Forelimb muscle (tissue), 1 donor: Measurements from ENCODE around the gene BARHL1. TPM values are rescaled to one million over a fixed set of nuclear protein-coding genes. Genes with fewer than 3 reads are reported as not detected.
"Not testable (repeated sequence)": the region's sequence is repeated elsewhere in the genome, so short reads cannot be mapped to it uniquely, and the experiment has no call there.

Source experiments
- DNase-seq: peaks from one replicate; pipeline ENCODE4 v3.0.0-alpha.2; 2013; ENCODE audit warnings: low read depth
- polyA plus RNA-seq: library from polyadenylated mRNA; unstranded; fragments of 120-200 nt; gene quantifications from one replicate; pipeline ENCODE4 v1.2.1, GENCODE V29; 2013; ENCODE audit not compliant: insufficient read length

The BARHL1 gene
- polyA plus RNA-seq, 1 donor: not detected

DNA sequence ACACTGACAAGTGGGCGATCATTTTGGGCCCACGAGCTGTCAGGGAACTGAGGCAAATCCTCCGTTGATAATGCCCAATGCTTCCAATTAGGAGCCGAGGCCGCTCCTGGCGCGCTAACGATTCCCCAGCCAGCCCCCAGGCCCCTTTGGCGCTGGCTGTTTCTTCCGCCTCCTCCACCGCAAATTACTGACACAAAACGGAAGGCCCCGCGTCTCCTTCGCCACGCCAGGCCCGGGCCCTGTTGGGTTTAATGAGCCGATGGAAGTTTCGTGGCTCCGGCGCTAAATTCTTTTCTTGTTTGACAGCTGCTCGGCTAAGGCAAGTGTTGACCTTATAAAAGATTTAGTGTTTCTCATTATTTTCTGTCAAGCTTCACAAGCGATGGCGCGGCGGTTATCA lies 25.7 kb upstream of the BARHL1 start:
- no peak for DNase-seq

DNA sequence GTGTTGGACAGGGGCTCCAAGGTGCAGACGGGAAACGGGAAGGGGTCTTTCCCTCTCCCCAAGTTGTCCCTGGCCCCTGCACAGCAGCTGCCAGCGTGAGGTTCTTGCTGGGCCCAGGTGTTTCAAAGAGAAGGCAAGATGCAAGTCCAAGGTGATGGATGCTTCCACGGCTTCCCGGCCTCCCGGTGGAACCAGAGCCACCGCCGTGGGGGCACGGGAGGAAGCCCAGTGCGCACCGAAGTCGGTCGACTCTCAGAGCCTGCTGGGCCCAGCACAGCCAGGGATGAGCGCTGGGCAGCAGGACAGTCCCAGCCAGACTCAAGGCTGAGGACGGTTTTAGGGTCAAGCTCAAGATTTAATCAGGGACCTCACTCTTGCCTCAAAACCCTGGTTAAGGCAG lies 25.2 kb upstream of the BARHL1 start:
- no peak for DNase-seq

DNA sequence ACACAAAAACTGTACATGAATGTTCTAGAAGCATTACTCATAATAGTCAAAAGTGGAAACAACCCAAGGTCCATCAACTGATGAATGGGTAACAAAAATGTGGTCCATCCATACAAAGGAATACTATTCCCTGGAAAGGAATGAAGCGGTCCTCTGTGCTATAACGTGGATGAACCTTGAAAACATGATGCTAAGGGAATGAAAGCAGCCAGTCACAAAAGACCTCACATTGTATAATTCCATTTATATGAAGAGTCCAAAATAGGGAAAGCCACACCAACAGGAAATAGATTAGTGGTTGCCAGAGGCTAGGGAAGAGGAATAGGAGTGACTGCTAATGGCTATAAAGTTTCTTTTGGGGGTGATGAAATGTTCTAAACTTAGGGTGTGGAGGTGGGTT lies 22.7 kb upstream of the BARHL1 start:
- DNase-seq: no peak

DNA sequence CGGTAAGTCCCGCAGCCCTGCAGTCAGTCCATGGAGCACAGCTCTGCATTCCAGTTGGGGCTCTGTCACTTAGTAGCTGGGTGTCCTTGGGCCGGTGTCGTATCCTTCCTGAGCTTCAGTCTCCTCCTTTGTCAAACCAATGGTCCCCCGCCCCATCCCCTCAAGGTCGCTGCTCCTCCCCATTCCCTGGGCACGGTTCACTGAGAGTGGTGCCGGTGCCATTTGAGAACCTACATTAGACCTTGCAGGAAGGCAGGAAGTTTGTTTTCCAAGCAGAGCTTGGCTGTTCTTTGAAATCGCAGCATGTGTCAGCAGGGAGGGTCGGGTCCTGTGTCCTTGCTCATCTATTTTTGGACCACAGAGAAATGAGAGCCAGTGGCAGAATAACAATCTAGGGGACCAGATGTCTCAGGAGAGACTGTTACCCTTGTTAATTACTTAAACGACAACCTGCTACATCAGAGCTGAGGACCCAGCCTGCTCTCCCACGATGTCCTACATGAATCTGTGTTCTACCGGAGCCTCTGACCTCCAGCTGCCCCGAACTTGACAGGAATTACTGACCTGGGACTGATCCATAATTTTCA lies 21.7 kb upstream of the BARHL1 start:
- no peak for DNase-seq

DNA sequence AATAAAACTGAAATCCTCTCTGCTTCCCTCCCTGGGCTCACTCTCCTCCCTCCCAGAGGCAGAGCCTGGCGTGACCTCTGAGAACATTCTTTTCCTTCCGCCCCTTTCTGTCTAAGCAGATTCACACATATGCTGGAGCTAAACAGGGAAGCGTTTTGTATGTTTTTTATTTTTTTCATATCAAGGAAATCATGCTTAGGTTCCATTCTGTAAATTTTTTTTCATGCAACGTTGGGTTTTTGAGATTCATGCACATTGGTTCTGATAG lies 20.2 kb upstream of the BARHL1 start:
- DNase-seq: no peak

DNA sequence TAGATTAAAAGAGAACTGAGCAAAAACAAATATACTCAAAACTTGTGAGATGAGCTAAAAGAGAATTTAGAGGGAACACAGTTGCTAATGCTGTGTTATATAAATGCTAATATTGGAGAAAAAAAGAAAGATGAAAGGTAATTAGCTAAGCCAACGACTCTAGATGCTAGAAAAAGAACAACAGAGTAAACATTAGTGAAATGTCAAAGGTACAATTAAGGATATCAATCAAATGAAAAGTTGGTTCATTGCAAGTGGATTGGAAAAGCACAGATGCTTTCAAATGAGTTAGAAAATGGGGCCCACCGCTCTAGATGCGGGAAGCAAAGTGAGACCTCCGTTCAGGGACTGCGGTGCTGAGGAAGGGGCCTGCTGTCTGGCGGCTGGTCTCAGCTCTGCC lies 17.9 kb upstream of the BARHL1 start:
- no peak for DNase-seq

DNA sequence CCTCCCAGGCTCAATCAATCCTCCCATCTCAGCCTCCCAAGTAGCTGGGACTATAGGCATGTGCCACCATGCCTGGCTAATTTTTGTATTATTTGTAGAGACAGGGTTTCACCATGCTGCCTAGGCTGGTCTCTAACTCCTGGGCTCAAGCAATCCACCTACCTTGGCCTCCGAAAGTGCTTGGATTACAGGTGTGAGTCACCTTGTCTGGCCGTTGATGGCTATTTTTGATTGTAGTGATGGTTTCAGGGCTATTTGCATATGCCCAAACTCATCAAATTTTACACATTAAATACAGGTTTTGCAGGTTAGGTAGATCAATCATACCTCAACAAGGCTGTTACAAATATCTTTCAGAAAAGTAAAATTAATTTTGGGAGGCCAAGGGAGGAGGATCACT lies 13.6 kb upstream of the BARHL1 start:
- not testable (repeated sequence) for DNase-seq

DNA sequence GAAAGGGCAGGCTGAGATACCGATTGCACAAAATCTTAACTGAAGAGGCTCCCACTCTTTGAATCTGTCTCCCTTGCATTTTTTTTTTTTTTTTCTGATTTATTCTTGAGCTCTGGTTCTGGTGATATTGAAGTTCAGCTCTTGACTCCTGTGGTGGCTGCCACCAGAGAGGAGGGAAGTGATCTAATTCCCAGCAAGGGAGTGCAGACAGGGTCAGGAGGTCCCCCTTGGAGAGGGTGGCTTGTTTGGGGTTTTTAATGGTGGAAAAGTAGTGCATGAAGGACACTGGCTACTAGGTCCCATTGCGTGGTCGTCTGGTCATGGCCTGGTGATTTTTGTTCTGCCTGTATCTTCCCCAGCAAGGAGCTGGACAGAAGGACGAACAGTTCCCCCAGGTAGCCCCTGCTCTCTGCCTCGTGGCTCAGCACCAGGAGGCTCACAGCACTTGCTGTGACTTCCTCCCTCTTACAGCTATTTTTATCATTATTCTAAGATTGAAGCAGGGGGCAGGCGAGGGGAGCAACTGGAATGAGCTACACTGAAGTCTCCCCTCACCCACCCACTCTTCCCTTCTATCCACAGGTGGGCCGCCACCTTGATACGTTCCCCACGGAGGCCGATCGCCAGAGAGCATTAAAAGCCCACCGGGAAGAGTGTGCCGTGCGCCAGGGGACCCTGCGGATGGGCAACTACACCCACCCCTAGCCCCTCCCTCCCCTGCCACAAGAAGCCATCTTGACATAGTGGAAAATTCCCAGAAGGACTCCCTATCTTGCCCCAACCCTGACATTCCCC lies 10.4 kb upstream of the BARHL1 start:
- no peak for DNase-seq

DNA sequence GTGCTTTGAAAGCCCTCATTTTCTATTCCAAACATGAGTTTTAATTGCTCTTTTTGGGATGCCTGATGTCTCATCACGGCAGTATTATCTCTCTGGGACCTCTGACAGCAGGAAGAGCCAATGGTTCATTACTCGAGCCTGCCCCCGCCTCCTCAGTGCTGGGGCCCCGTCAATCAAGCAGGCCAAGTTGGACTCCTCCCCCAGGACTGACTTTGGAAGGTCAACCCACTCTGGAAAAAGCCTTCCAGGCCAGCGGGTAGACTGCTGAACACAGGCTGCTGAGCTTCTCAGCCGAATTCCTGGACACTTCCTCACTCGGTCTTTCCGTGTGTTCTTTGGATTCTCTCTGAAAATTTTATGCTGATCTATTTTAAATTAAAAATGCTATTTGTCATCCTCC lies 9.5 kb upstream of the BARHL1 start:
- DNase-seq: no peak

DNA sequence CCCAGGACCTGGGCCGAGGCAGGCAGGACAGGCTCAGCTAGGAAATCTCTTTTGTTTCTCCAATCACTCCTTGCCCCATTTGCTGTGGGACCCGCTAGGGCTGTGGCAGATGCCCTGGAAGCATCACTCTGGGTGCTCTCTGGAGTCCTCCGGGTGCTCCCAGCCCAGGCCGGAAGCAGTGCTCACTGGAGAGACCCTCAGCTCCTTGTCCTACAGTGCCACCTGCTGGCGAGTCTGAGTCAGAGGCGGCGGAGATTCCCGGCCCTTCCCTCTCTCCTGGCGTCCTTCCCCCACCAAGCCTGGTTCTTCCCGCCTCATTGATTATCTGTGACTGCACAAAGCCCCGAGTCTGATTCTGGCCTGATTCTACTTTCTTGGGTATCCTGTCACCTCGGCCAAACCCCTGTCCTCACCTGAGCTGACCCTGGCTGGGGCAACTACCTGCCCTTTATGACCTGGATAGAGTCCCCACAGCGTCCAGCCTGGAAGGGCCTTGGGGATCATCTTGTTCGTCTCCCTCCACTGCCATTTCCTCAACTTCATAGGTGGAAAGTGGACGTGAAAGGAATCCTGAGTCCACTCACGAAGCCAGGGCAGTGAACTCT lies 7.3 kb upstream of the BARHL1 start:
- DNase-seq: peak; percentile 20

DNA sequence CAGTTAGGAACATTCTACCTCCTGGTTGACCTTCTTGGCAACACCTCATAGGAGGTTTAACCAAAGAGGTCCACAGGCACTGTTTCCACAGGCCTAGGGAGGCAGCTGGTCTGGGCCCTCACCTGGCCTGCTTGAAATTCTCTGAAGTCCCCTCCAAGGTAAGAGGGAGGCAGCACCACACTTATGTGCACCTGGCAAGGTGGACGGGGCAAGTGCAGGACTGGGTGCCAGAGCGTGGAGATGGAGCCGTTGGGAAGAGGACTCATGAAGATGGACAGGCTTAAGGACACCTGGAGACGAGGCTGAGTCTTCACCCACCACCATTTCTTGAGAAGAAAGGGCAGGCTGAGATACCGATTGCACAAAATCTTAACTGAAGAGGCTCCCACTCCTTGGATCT lies 6.6 kb upstream of the BARHL1 start:
- no peak for DNase-seq

DNA sequence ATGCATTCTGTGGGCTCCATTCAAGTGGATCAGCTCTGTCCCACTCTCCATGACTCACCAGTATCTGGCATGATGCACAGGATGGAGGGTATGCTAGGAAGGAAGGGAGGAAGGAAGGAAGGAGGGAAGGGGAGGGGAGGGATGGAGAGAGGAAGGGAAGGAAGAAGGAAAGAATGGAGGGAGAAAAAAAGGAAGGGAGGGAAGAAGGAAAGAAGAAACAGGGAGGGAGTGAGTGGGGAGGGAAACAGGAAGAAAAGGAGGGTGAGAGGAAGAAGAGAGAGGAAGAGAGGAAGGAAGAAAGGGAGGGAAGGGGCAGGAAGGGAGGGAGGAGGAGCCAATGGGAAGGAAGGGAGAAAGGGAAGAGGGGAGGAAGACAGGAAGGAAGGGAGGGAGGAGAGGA lies 5.3 kb upstream of the BARHL1 start:
- no peak for DNase-seq

DNA sequence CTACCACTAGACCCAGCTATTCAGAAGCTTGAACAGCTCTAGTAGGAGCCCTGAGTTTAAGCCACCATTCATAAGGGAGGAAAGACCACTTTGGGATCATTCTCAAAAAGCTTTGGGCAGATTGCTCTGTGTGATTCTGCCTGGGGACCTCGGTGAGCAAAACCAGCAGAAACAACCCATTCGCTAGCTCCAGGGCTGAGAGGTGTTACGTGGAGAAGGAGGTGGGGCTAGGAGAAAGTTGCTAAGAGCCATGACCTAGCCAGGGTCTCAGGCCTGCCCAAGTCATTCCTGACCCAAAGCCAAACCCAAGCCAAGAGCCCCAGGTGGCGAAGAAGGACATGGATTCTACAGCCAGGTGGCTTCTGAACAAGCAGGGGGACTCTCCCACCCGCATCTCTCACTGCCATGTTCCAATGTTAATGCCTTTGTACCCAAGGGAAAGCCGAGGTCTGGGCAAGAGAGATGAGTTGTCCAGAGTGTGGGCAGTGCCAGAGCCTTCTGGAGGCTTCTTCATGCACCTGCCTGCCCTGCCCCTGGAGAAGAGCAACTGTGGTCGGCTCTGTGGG lies 4.0 kb upstream of the BARHL1 start:
- DNase-seq: no peak

DNA sequence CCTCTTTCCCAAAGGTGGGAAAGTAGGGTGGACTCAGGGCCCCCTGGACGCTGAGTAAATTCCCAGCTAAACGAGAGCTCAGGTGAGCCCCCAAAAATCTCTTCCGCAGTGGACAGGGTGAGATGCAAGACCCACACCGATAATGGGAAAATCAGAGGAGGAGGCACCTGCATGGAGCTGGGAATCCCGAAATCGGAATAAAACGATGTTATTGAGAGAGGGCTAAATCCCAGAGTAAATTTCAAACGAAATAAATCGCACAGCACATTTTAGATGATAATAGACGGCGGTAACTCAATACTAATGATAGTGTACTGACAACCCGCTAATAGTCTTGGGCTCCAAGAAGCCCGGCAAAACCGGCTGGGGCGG lies 3.0 kb upstream of the BARHL1 start:
- DNase-seq: no peak

DNA sequence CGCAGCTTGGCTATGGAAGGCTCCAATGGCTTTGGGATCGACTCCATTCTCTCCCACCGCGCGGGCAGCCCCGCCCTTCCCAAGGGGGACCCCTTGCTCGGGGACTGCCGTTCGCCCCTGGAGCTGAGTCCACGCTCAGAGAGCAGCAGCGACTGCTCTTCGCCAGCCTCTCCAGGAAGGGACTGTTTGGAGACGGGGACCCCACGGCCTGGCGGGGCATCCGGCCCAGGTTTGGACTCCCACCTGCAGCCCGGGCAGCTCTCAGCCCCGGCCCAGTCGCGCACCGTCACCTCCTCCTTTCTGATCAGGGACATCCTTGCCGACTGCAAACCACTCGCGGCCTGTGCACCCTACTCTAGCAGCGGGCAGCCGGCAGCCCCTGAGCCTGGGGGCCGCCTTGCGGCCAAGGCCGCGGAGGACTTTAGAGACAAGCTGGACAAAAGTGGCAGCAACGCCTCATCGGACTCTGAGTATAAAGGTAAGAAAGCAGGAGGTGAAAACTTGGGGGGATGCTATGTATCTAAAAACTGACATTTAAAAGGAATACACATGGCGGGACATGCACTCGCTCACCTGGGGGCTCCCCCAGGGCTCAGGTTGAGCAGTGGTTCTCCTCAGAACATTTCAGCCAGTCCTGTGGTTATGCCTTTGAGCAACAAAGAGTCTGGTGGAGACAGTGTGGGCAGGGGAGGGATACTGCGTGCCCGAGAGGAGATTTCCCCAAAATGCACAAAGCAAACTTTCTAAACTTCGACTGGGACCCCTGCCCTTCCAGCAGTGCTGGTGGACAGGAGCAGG lies 579 bp downstream of the BARHL1 start:
- DNase-seq: no peak

DNA sequence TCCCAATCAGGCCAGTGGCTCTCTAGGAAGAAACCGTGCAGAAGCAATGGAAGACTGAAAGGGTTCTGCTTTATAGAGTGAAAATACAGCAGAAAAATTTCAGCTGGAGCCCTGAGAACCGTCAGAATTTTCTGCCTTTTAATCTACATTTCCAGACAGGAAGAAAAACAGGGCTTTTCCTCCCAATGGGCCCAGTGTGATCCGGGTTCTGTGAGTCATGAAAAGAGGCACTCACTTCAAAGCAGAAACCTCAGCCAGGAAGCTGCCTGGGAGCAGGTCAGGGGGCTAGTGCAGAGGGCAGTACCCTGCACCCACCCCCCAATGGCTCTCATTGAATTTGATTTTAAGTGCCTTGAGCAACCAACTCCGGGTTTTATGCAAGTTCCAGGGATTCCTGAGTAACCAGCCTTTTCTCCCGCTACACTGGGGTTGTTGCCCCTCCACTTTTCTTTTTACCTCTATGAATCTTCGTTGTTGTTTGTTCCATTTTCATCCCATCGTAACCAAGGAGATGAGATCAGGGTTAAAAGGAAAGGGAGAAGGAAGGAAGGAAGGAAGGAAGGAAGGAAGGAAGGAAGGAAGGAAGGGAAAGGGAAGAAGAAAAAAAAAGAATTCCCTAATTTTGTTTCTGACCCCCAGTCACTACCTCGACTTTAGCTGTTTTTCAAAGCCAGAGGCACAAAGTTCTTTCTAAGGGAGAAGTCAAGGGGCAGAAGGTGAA lies 1.3 kb downstream of the BARHL1 start:
- DNase-seq: no peak

DNA sequence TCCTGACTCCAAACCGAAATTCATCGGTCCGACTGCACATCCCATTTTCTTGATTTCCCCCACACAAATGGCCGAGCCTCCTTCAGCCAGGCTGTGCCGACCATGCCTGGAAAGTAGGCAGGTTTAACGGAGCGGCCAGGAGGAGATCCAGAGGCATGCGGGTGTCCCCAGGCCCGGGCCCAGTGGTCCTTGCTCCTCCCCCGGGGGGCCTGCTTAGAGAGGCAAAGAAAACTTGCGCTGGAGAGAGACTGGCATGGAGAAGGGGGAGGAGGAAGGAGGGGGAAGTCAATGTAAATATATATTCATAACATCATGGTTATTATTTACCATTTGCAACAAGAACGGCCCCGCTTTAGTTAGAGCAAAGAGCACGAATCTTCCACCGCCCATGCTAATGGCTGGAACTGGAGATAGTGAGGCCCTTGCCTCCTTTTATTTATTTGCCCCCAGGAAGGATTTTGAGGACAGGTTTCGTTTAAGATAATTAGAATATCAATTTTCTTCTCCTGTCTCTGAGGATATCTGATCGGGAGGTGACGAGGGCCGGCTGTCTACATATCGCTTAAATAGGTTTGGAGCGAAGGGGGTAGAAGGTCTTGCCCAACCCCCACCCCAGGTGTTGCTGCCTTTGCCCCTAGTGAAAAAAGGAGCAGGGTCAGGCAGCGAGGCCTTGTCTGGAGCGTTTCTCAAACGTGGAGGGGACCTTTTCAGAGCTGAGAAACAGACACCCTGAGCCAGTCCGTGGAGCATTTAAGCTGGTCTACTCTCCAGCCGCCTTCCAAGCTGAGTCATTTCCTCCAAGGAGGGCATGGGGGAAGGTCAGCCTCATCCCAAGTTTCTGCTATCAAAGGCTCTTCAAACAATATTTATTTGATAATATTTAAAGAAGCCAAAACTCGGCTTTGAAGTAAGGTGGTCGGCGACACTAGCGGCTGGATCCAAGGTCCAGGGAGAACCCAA lies 2.5 kb downstream of the BARHL1 start:
- no peak for DNase-seq

DNA sequence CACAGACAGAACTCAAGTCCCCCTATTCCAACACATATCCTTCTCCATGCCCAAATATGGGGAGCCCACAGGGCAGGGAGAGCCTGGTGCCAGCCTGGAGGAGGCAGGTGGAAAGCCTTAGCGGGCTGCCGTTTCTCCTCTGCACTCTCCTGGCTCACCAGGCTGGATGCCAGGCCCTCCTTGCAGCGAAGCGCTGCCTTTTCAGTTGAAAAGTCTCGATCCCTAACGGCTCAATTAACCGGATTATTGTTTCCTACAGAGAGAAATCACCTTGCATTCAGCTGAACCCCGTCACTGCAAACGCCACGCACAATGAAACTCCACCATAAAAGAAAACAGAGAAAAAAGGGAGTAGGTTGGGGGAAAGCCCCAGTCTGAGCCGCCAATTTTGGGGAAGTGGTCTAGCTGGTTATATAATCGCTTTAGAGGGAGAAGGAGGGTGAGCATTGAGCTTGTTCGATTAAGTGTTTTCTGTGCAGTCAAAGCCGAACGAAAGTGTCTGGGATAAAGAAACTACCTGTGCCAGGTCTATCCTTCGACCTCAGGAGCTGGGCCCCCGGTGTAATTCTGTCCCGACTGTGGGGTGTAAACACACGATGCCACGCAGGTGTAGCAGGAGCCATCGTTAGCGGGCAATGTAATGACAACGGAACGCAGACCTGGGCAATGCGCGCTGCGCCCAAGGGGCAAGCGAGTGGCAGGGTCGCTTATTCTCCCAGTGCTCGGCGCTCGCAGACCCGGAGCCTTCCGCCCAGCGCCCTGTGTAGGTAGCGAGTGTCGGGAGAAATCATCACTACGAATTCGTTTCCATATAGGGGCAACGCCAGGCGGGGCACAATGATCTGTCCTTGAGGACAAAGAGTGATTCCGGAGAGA lies 3.8 kb downstream of the BARHL1 start:
- no peak for DNase-seq

DNA sequence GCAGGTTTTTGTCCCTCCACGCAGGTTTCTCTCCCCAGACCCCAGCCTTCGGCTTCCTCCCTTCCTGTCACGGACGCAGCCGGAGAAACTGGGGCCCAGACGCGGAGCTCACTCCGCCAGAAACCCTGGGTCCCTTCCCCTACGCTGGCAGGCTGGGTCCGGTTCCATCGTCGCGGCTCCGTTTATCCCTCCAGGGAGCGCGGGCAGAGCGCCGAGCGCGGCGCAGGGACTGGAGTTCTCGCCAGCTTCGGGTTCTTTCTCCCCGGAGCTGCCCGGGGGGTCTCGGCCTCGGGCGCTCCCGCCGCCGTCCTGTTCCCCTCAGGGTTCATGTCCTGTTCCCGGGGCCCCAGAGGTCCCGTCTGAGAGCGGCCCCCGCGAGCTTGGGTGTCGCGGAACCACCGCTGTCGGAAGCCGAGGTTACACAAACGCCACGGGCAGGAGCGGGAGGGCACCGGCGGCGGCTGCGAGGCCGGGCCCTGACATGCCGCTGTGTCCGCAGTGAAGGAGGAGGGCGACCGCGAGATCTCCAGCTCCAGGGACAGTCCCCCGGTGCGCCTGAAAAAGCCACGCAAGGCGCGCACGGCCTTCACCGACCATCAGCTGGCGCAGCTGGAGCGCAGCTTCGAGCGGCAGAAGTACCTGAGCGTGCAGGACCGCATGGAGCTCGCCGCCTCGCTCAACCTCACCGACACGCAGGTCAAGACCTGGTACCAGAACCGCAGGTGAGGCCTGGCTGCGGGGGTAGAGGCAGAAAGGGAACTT lies 4.6 kb downstream of the BARHL1 start:
- no peak for DNase-seq
